NOMO-1 treated with dmso at 0.1 percent for 144 hours (cell line): ENCODE measurements around the gene SASH1.
A peak's percentile ranks its signal among the peaks of the same experiment; 100 is the strongest.
"Not testable (repeated sequence)": the region's sequence is repeated elsewhere in the genome, so short reads cannot be mapped to it uniquely, and the experiment has no call there.

Experiments used
- DNase-seq: peaks from one replicate; lab custom pipeline; 2025; ENCODE audit not compliant: unreplicated experiment; lab: John Stamatoyannopoulos, UW

The SASH1 gene

DNA sequence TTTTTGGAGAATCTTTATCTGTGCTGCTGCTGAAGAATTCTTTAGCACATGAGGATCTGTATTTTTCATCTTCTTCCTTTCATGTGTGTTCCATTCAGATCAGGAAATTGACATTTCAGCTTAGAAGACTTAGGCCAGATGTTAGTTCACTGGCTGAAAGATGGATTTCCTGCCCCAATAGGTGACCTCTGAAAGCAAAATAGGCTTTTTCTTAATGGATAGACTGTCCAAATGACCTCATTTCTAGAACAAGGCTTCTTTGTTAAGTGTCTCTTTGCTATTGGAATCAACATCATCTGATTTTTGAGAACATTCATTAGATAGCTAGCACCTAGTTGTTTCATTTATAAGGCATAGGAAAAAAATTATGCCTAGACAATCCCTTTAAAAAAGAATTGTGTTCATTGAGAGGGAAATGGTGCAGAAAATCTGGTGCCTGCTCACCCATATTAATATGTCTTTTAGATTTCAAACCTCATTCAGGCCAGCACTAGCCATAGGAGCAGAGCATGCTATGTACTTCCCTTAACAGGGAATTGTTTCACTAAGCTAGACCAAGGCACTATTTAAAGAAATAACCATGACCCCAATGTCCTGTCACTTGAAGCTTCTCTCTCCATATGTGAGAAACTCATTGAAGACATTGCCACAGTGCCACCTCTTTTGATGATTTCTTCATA lies 13.6 kb upstream of the SASH1 start:
- DNase-seq, result no peak

- no peak for DNase-seq
These were observed 12.8 kb upstream of the SASH1 start for GRCh38 chr6:148329596-148330381.

- DNase-seq, result no peak
These were observed 10.6 kb upstream of the SASH1 start for GRCh38 chr6:148332088-148332487.

- no peak for DNase-seq
These were observed 5.7 kb upstream of the SASH1 start for GRCh38 chr6:148336901-148337300.

GRCh38 chr6:148339766-148340165 lies 2.9 kb upstream of the SASH1 start:
- DNase-seq, result no peak

- no peak for DNase-seq
These were observed 1.9 kb upstream of the SASH1 start for GRCh38 chr6:148340586-148341297.

DNA sequence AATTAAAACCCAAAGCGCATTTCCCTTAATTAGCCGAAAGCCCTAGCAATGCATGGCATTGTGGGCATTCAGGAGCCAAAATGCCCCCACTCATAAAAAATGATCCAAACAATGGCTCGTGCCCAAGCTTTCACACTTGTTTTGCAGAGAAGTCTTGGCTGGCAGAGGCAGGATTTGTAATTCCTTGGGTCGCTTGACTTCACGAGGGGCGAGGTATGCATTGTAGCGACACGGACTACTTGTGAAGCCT lies 613 bp upstream of the SASH1 start:
- DNase-seq, result no peak

DNA sequence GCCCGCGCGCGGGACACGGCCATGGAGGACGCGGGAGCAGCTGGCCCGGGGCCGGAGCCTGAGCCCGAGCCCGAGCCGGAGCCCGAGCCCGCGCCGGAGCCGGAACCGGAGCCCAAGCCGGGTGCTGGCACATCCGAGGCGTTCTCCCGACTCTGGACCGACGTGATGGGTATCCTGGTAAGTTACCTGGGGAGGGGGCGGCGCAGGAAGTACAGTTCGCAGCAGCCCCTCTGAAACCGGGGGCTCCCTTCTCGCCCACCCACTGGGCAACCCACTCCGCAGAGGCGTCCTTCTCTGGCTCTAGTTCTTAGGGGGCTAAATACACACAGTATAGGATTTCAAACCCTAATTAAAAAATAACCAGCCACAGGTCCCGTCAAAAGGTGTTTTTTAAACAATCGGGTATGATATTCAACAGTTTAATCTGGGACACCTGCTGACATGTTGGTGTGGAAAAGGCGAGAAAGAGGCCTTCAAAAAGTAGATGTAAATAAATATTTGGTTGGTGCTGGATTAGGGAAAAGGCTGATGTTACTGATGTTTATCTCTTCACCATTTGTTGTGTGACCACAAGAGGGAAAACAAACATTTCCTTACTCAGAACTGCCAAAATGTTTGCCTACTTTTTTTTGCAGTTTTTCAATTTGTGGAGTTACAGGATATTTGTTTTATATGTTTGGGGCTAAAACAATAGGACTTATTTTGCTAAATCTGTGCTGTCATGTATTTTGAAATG lies 577 bp downstream of the SASH1 start:
- no peak for DNase-seq

DNA sequence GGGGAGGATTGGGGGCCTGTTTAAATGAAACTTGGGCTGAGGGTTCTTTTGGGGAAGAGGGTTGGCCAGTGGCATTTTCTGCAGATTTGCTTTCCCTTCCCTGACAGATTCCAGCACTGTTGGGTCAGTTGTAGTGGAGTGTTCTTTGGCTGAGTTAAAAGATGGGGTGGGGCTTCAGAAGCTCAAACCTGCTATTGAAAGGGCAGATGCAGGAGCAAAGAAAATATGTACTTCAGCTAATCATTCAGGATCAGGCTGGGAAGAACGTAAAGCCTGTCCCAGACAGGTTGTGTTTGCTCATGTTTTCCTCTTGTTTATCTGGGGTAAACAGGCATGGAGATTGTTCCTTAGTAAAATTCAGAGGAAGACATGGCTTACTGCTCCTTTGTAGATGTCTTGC lies 2.5 kb downstream of the SASH1 start:
- no peak for DNase-seq

- DNase-seq, result no peak
These were observed 2.9 kb downstream of the SASH1 start for GRCh38 chr6:148345578-148345977.

DNA sequence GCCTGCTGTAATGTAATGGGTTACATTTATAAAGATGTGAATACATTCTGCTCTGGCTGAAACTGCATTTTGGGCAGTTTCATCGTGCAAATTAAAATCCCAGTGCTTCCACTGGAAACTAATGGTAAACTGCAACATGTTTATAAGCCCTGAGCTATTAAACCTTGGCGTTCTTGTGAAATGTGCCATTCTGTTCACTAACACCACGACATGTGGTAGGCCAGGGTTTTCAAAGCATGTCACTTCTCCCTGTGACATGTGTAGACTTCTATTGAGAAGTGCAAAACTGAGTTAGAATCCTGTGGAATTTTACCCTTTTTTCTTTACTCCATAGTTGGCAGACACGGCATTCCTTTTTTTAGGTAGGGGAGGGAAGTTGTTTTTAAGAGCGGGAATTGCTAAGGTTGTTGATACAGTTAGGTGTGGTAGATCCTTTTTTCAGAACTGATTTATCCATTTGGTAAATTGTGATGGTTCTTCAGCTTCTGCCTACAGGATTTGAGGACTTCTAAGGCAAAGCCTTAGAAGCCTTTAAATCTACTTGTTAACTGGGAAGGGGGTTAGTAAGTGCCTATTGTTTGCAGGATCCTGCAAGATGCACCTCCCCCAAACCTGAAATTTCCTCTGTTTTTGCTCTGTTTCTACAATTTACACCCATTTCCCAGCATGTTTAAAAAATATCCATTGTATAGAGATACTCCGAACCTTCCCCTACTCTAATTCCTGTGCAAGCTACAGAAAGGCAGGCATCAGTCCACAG lies 4.2 kb downstream of the SASH1 start:
- no peak for DNase-seq

DNA sequence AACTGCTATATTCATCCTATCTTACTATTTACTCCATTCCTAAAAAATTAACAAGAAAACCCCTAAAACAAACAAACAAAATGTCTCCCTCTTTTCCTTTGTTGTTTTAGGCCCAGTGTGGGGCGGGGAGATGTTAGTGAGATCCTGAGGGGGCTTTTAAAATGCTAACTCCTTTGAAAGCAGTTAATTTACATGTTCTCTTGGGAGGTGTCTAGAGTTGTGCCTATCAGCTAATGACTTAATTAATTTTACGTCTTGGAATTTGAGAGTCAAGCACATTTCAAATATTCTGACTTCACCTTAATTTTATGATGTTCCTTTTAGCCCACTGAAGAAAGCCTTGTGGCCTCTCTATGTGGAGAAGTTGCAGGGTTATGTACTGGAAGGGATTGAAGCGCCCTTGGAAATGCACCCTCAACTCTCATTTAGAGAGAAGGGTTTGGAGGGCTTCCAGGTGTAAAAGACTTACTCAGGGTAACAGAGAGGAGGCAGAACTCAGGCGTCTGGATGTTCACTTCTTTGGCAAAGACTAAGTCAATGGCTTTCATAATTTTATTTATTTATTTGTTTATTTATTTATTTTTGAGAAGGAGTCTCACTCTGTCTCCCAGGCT lies 4.9 kb downstream of the SASH1 start:
- peak; percentile 6 for DNase-seq

DNA sequence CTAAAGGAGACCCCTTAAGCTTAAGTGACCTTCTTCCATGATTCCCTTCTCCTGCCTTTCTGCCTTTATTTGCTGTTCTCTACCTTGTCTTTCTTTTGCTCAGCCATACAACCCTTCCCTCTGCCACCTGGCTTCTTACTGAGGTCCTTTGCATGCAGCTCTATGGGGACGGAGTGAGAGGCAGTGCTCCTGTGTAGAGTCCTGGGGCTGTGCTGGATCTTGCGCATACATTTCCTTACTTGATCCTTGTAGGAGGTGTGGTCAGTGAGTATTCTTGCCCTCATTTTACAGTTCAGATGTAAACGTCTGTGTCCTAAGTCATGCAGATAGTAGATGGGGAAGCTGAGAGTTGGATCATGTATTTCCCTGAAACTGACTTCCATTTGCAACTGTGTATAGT lies 5.7 kb downstream of the SASH1 start:
- DNase-seq, result no peak

GRCh38 chr6:148348778-148349177 lies 6.1 kb downstream of the SASH1 start:
- DNase-seq, result no peak

DNA sequence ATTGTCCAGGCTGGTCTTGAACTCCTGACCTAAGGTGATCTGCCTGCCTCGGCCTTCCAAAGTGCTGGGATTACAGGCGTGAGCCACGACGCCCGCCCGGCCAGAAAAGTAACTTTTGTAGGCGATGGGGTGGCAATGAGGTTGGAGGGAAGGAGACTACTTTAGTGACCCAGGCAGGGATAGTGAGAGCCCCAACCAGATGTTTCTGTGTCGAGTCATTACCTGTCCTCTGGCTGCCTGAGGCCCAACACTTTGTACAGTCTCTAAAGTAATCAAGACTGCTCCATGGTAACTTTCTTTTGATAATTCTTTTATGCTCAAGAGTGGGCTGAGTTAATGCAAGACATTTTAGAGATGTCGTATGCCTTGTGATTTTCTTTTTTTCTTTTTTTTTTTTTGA lies 6.8 kb downstream of the SASH1 start:
- no peak for DNase-seq

DNA sequence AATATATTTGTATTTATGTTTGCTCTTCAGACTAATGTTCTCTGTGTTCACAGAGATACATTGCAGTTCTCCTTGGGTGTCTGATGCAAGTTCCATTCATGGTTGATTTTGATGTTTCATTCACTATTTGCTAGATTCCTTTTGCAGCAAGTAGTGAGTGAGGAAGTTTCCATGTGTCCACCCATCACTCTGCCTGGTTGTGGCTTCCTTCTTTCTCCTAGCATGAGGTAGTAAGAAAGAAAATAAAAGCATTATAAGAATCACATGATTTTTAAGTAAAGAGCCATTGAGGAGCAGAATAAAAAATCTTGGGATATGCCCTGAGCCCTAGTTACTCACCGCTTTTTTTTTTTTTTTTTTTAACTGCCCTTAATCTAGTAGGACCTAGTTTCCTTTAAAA lies 8.7 kb downstream of the SASH1 start:
- DNase-seq, result no peak

- DNase-seq, result not testable (repeated sequence)
These were observed 9.8 kb downstream of the SASH1 start for GRCh38 chr6:148352421-148352820.

- peak; percentile 59 for DNase-seq
These were observed 15.7 kb downstream of the SASH1 start for GRCh38 chr6:148358196-148358785.

DNA sequence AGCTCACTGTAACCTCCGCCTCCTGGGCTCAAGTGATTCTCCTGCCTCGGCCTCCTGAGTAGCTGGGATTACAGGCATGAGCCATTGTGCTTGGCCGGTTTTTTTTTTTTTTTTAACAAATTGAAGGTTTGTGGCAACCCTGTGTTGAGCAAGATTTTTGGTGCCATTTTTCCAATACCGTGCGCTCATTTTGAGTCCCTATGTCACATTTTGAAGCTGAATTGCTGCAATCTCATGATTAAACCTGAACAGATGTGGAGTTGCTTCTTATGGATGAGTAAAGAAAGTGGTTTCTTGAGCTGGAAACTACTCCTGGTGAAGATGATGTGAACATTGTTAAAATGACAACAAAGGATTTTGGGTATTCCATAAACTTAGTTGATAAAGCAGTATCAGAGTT lies 16.6 kb downstream of the SASH1 start:
- DNase-seq, result no peak
